Measurements from ENCODE around the gene TRPM3.
"Not testable (repeated sequence)": the region's sequence is repeated elsewhere in the genome, so short reads cannot be mapped to it uniquely, and the experiment has no call there.

TRPM3 gene

GRCh38 chr9:70682298-70682697 lies 439.1 kb downstream of the TRPM3 start:
- ATAC-seq (replicated peaks), result no peak
- no peak overlapping the region for H3K27ac Mint-ChIP-seq
- no peak overlapping the region for H3K4me3 Mint-ChIP-seq

GRCh38 chr9:70679845-70680244 lies 441.6 kb downstream of the TRPM3 start:
- peaks cover 0 to 6% of the 10 kb centered on the region in 2 donors for H3K27me3 Mint-ChIP-seq
- ATAC-seq (replicated peaks) (no peak), DNase-seq (no peak)
- no peak overlapping the region for H3K27ac Mint-ChIP-seq
- no peak overlapping the region for H3K4me3 Mint-ChIP-seq
- peaks cover 3% of the 10 kb centered on the region for H3K36me3 Mint-ChIP-seq (ENCODE audit: insufficient read depth)
- H3K9me3 Mint-ChIP-seq, result no peaks in the 10 kb centered on the region
- H3K4me1 Mint-ChIP-seq (ENCODE audit: low read depth in 2 of 2), result no peaks in the 10 kb centered on the region

More at GRCh38 chr9:70682298-70682697, 439.1 kb downstream of the TRPM3 start:
- Mint-ChIP-seq H3K27me3 (peaks cover 6 to 7% of the 10 kb centered on the region in 2 donors), H3K9me3 (no peaks in the 10 kb centered on the region), H3K36me3 (ENCODE audit: insufficient read depth) (peaks cover 3% of the 10 kb centered on the region), H3K4me1 (ENCODE audit: low read depth in 2 of 2) (no peaks in the 10 kb centered on the region)
- no peak for DNase-seq

- H3K9me3 Mint-ChIP-seq, result no peaks in the 10 kb centered on the region
- H3K4me3 Mint-ChIP-seq, result no peak overlapping the region
- H3K27me3 Mint-ChIP-seq, result peaks cover 2 to 9% of the 10 kb centered on the region in 2 donors
- ATAC-seq (replicated peaks) (no peak), DNase-seq (no peak)
- no peak overlapping the region for H3K27ac Mint-ChIP-seq
- H3K4me1 Mint-ChIP-seq (ENCODE audit: low read depth in 2 of 2), result no peaks in the 10 kb centered on the region
- peaks cover 3% of the 10 kb centered on the region for H3K36me3 Mint-ChIP-seq (ENCODE audit: insufficient read depth)
Measured at GRCh38 chr9:70678153-70678552, 443.3 kb downstream of the TRPM3 start.

- ATAC-seq (replicated peaks), result no peak
- Mint-ChIP-seq H3K9me3 (no peaks in the 10 kb centered on the region), H3K4me3 (no peak overlapping the region), H3K4me1 (ENCODE audit: low read depth in 2 of 2) (no peaks in the 10 kb centered on the region), H3K36me3 (ENCODE audit: insufficient read depth) (peaks cover 3% of the 10 kb centered on the region), H3K27me3 (peaks cover 10 to 19% of the 10 kb centered on the region in 2 donors), H3K27ac (no peak overlapping the region)
- no peak for DNase-seq
Measured at GRCh38 chr9:70677055-70677735, 444.2 kb downstream of the TRPM3 start.

GRCh38 chr9:70675868-70676370 lies 445.5 kb downstream of the TRPM3 start:
- no peak overlapping the region for H3K27ac Mint-ChIP-seq
- H3K36me3 Mint-ChIP-seq (ENCODE audit: insufficient read depth), result peaks cover 3% of the 10 kb centered on the region
- no peak for DNase-seq
- no peaks in the 10 kb centered on the region for H3K9me3 Mint-ChIP-seq
- no peak overlapping the region for H3K4me3 Mint-ChIP-seq
- H3K4me1 Mint-ChIP-seq (ENCODE audit: low read depth in 2 of 2), result no peaks in the 10 kb centered on the region
- H3K27me3 Mint-ChIP-seq, result peaks cover 10 to 20% of the 10 kb centered on the region in 2 donors
- no peak for ATAC-seq (replicated peaks)

GRCh38 chr9:70673844-70674243 lies 447.6 kb downstream of the TRPM3 start:
- DNase-seq (no peak), ATAC-seq (replicated peaks) (no peak)
- no peaks in the 10 kb centered on the region for H3K9me3 Mint-ChIP-seq
- no peaks in the 10 kb centered on the region for H3K4me1 Mint-ChIP-seq (ENCODE audit: low read depth in 2 of 2)
- H3K36me3 Mint-ChIP-seq (ENCODE audit: insufficient read depth), result peaks cover 3% of the 10 kb centered on the region
- H3K27me3 Mint-ChIP-seq, result peaks cover 10 to 13% of the 10 kb centered on the region in 2 donors
- H3K27ac Mint-ChIP-seq, result no peak overlapping the region
- H3K4me3 Mint-ChIP-seq, result no peak overlapping the region

GRCh38 chr9:70672161-70672649 lies 449.2 kb downstream of the TRPM3 start:
- no peak overlapping the region for H3K27ac Mint-ChIP-seq
- DNase-seq, result no peak

GRCh38 chr9:70668751-70669150 lies 452.7 kb downstream of the TRPM3 start:
- Mint-ChIP-seq H3K36me3 (ENCODE audit: insufficient read depth) (no peaks in the 10 kb centered on the region), H3K27ac (no peak overlapping the region)

More at GRCh38 chr9:70672161-70672649, 449.2 kb downstream of the TRPM3 start:
- Mint-ChIP-seq H3K27me3 (peaks cover 10 to 13% of the 10 kb centered on the region in 2 donors), H3K4me3 (no peak overlapping the region), H3K4me1 (ENCODE audit: low read depth in 2 of 2) (no peaks in the 10 kb centered on the region), H3K36me3 (ENCODE audit: insufficient read depth) (no peaks in the 10 kb centered on the region), H3K9me3 (no peaks in the 10 kb centered on the region)
- ATAC-seq (replicated peaks), result no peak

GRCh38 chr9:70658765-70659164 lies 462.7 kb downstream of the TRPM3 start:
- Mint-ChIP-seq H3K4me3 (no peak overlapping the region), H3K9me3 (no peaks in the 10 kb centered on the region), H3K27ac (no peak overlapping the region), H3K36me3 (ENCODE audit: insufficient read depth) (no peaks in the 10 kb centered on the region), H3K4me1 (ENCODE audit: low read depth in 2 of 2) (no peaks in the 10 kb centered on the region), H3K27me3 (peaks cover 11 to 13% of the 10 kb centered on the region in 2 donors)
- DNase-seq (no peak), ATAC-seq (replicated peaks) (no peak)

More at GRCh38 chr9:70668751-70669150, 452.7 kb downstream of the TRPM3 start:
- peaks cover 10 to 13% of the 10 kb centered on the region in 2 donors for H3K27me3 Mint-ChIP-seq
- H3K4me3 Mint-ChIP-seq, result no peak overlapping the region
- ATAC-seq (replicated peaks) (no peak), DNase-seq (no peak)
- peaks cover 12 to 14% of the 10 kb centered on the region in 2 donors for H3K4me1 Mint-ChIP-seq (ENCODE audit: low read depth in 2 of 2)
- H3K9me3 Mint-ChIP-seq, result no peaks in the 10 kb centered on the region

GRCh38 chr9:70656281-70656680 lies 465.1 kb downstream of the TRPM3 start:
- Mint-ChIP-seq H3K27me3 (peaks cover 11 to 13% of the 10 kb centered on the region in 2 donors), H3K36me3 (ENCODE audit: insufficient read depth) (no peaks in the 10 kb centered on the region), H3K4me1 (ENCODE audit: low read depth in 2 of 2) (no peaks in the 10 kb centered on the region), H3K4me3 (no peak overlapping the region), H3K27ac (no peak overlapping the region), H3K9me3 (no peaks in the 10 kb centered on the region)
- no peak for ATAC-seq (replicated peaks)
- DNase-seq, result no peak

GRCh38 chr9:70654144-70654543 lies 467.3 kb downstream of the TRPM3 start:
- Mint-ChIP-seq H3K4me3 (no peak overlapping the region), H3K4me1 (ENCODE audit: low read depth in 2 of 2) (no peaks in the 10 kb centered on the region), H3K27me3 (no peaks in the 10 kb centered on the region), H3K36me3 (ENCODE audit: insufficient read depth) (no peaks in the 10 kb centered on the region), H3K9me3 (no peaks in the 10 kb centered on the region), H3K27ac (no peak overlapping the region)
- no peak for ATAC-seq (replicated peaks)
- DNase-seq, result no peak

- ATAC-seq (replicated peaks); H3K9me3 Mint-ChIP-seq: not testable (repeated sequence)
Measured at GRCh38 chr9:70644627-70645026, 476.8 kb downstream of the TRPM3 start.

GRCh38 chr9:70642341-70642740 lies 479.1 kb downstream of the TRPM3 start:
- no peaks in the 10 kb centered on the region for H3K36me3 Mint-ChIP-seq (ENCODE audit: insufficient read depth)
- peaks cover 32 to 66% of the 10 kb centered on the region in 2 donors for H3K27me3 Mint-ChIP-seq
- no peak overlapping the region for H3K4me3 Mint-ChIP-seq
- H3K27ac Mint-ChIP-seq, result no peak overlapping the region
- DNase-seq, result no peak
- H3K9me3 Mint-ChIP-seq, result no peaks in the 10 kb centered on the region
- no peak for ATAC-seq (replicated peaks)
- no peaks in the 10 kb centered on the region for H3K4me1 Mint-ChIP-seq (ENCODE audit: low read depth in 2 of 2)

More at GRCh38 chr9:70644627-70645026, 476.8 kb downstream of the TRPM3 start:
- H3K27ac Mint-ChIP-seq; H3K4me1 Mint-ChIP-seq (ENCODE audit: low read depth in 2 of 2); H3K36me3 Mint-ChIP-seq (ENCODE audit: insufficient read depth); H3K4me3 Mint-ChIP-seq; DNase-seq: not testable (repeated sequence)
- peaks cover 34 to 68% of the 10 kb centered on the region in 2 donors for H3K27me3 Mint-ChIP-seq

- Mint-ChIP-seq H3K27ac (no peak overlapping the region), H3K27me3 (peaks cover 25 to 65% of the 10 kb centered on the region in 2 donors), H3K36me3 (ENCODE audit: insufficient read depth) (no peaks in the 10 kb centered on the region), H3K4me3 (no peak overlapping the region), H3K4me1 (ENCODE audit: low read depth in 2 of 2) (no peaks in the 10 kb centered on the region), H3K9me3 (no peaks in the 10 kb centered on the region)
- ATAC-seq (replicated peaks), result no peak
- no peak for DNase-seq
Measured at GRCh38 chr9:70641631-70642030, 479.8 kb downstream of the TRPM3 start.
